ENCODE data around the gene CTSG. TPM values are rescaled to one million over a fixed set of nuclear protein-coding genes. Genes with fewer than 3 reads are reported as not detected.

The CTSG gene
- total and polyA plus RNA-seq, 4 donors: 0.55 to 9.6 (median 3.5) TPM

GRCh38 chr14:24607081-24607480 is 31.0 kb upstream of the CTSG start:
- 42 to 57% methylated on average over 4 of the region's 4 CpGs for WGBS, 2 donors
- Histone ChIP-seq H3K27me3 (ENCODE audit: control insufficient read depth in 3 of 3, insufficient read depth in 3 of 3, low read length in 2 of 3) (no peaks in the 10 kb centered on the region), H3K4me3 (no peak overlapping the region), H3K36me3 (ENCODE audit: control insufficient read depth in 4 of 4, insufficient read depth in 4 of 4, low read length in 4 of 4) (no peaks in the 10 kb centered on the region), H3K4me1 (ENCODE audit: control insufficient read depth in 5 of 5, insufficient read depth in 5 of 5, low read length in 5 of 5) (peaks cover 0 to 4% (median 0%) of the 10 kb centered on the region in 5 donors), H3K9me3 (ENCODE audit: control insufficient read depth in 4 of 4, insufficient read depth in 3 of 4, low read length in 3 of 4) (no peaks in the 10 kb centered on the region), H3K9ac (ENCODE audit: insufficient read depth in 1 of 2, low read length in 2 of 2) (no peak overlapping the region), H3K27ac (ENCODE audit: low read depth in 1 of 2, low read length in 1 of 2) (no peak overlapping the region)
- ATAC-seq (ENCODE audit: insufficient read depth, low FRiP score) (no peak), DNase-seq (no peak)
- TF ChIP-seq, protein P1, sequence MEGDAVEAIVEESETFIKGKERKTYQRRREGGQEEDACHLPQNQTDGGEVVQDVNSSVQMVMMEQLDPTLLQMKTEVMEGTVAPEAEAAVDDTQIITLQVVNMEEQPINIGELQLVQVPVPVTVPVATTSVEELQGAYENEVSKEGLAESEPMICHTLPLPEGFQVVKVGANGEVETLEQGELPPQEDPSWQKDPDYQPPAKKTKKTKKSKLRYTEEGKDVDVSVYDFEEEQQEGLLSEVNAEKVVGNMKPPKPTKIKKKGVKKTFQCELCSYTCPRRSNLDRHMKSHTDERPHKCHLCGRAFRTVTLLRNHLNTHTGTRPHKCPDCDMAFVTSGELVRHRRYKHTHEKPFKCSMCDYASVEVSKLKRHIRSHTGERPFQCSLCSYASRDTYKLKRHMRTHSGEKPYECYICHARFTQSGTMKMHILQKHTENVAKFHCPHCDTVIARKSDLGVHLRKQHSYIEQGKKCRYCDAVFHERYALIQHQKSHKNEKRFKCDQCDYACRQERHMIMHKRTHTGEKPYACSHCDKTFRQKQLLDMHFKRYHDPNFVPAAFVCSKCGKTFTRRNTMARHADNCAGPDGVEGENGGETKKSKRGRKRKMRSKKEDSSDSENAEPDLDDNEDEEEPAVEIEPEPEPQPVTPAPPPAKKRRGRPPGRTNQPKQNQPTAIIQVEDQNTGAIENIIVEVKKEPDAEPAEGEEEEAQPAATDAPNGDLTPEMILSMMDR (IDR thresholded peaks at IDR 0.05; ENCODE audit: control extremely low read depth, extremely low read depth): no peak

DNA sequence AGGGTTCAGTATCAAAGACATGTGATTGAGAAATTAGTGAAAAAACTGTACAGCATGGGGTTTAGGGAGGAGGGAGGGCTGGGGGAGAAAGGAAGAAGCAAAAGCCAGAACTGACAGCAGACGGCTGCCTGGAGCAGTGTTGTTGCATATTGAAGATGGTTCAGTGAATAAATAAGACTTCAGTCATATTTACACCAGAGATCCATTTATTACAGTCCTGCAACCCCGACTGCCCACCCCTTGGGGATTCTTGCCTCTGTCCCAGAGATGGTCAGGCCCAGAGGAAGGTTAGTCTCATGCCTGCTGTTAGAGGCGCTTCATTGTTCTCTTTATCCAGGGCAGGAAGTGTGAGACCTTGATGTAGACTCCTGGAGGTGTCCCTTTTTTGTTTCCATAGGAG is 30.2 kb upstream of the CTSG start:
- no peak overlapping the region for H3K4me3 ChIP-seq
- DNase-seq: peak in 1 of 3 donors; percentile 19
- H3K27ac ChIP-seq (ENCODE audit: low read depth in 1 of 2, low read length in 1 of 2): no peak overlapping the region
- no peaks in the 10 kb centered on the region for H3K27me3 ChIP-seq (ENCODE audit: control insufficient read depth in 3 of 3, insufficient read depth in 3 of 3, low read length in 2 of 3)
- TF ChIP-seq, protein P1 (IDR thresholded peaks at IDR 0.05; ENCODE audit: control extremely low read depth, extremely low read depth): no peak
- WGBS, 2 donors: 55 to 60% methylated on average over 3 of the region's 3 CpGs
- H3K36me3 ChIP-seq (ENCODE audit: control insufficient read depth in 4 of 4, insufficient read depth in 4 of 4, low read length in 4 of 4): no peaks in the 10 kb centered on the region
- H3K9ac ChIP-seq (ENCODE audit: insufficient read depth in 1 of 2, low read length in 2 of 2): no peak overlapping the region
- ATAC-seq (ENCODE audit: insufficient read depth, low FRiP score): no peak
- H3K9me3 ChIP-seq (ENCODE audit: control insufficient read depth in 4 of 4, insufficient read depth in 3 of 4, low read length in 3 of 4): no peaks in the 10 kb centered on the region
- H3K4me1 ChIP-seq (ENCODE audit: control insufficient read depth in 5 of 5, insufficient read depth in 5 of 5, low read length in 5 of 5): peaks cover 0 to 4% (median 0%) of the 10 kb centered on the region in 5 donors

GRCh38 chr14:24605435-24606190 is 29.6 kb upstream of the CTSG start:
- Histone ChIP-seq H3K36me3 (ENCODE audit: control insufficient read depth in 4 of 4, insufficient read depth in 4 of 4, low read length in 4 of 4) (no peaks in the 10 kb centered on the region), H3K9ac (ENCODE audit: insufficient read depth in 1 of 2, low read length in 2 of 2) (no peak overlapping the region), H3K27ac (ENCODE audit: low read depth in 1 of 2, low read length in 1 of 2) (no peak overlapping the region), H3K27me3 (ENCODE audit: control insufficient read depth in 3 of 3, insufficient read depth in 3 of 3, low read length in 2 of 3) (no peaks in the 10 kb centered on the region), H3K4me3 (no peak overlapping the region), H3K9me3 (ENCODE audit: control insufficient read depth in 4 of 4, insufficient read depth in 3 of 4, low read length in 3 of 4) (no peaks in the 10 kb centered on the region), H3K4me1 (ENCODE audit: control insufficient read depth in 5 of 5, insufficient read depth in 5 of 5, low read length in 5 of 5) (peaks cover 0 to 4% (median 0%) of the 10 kb centered on the region in 5 donors)
- TF ChIP-seq, protein P1 (IDR thresholded peaks at IDR 0.05; ENCODE audit: control extremely low read depth, extremely low read depth): peak; percentile 48
- peak in 2 of 3 donors; percentile 25 to 29 for DNase-seq
- no peak for ATAC-seq (ENCODE audit: insufficient read depth, low FRiP score)
- 61 to 79% methylated on average over 3 of the region's 3 CpGs for WGBS, 2 donors

All from lung (tissue), 12 donors.